Measurements from ENCODE around the gene WDR93.
"Not testable (repeated sequence)": the region's sequence is repeated elsewhere in the genome, so short reads cannot be mapped to it uniquely, and the experiment has no call there.

Gene WDR93

DNA sequence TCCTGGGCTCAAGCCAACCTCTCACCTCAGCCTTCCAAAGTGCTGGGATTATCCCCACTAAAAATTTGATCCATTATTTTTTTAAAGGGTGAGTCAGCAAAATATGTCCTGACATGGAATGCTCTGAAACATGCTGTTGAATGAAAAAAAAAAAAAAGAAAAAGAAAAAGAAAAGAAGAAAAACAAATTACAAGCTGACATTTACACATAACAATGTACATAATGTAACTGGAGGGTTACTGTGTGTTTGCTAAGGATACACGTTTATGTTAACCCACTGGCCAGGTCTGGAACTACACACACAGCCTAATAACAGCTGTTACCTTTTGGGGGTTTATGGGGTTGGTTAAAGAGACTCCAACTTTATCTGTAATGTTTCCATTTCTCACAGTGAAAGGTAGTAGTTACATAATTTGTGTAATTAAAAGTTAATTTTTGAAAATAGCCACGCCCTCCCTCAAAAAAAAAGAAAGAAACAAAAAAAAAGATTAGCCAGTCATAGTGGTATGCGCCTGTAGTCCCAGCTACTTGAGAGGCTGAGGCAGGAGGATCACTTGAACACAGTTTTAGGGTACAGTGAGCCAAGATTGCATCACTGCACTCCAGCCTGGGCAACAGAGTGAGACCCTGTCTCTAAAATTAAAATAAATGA, 82.4 kb downstream of the WDR93 start:
- peak; percentile 72 for DNase-seq

DNA sequence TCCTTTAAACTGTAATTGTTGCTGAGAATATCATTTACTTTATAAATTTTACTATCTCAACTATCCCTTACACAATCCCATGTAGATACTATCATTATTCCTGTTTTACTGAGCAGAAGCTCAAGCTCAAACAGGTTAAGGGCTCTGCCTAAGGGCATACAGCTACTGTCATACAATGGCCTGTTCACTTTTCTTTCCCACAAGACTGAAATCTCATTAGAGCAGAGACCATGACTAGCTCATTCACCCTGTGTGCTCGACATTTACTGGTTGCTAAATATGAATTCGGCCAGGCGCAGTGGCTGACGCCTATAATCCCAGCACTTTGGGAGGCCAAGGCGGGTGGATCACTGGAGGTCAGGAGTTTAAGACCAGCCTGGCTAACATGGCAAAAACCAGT, 83.9 kb downstream of the WDR93 start:
- no peak for DNase-seq

DNA sequence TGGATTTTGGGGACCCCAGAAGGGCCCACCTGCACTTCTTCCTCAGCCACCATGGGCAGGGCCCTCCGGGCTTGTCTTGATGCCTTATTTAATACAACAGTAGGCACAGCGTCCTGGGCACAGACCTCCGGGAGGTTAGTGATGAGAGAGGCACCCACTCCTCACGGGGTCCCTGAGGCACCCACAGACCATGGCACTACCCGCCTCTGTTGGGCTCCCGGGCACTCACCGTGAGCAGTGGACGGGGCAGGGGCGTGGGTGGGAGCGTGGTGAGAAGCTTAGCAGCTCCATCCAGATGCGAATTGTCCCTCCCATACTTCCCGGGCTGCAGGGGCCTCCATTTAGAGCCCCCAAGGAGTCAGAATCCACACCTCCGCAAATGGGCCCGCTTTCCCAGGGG, 85.2 kb downstream of the WDR93 start:
- no peak for DNase-seq

DNA sequence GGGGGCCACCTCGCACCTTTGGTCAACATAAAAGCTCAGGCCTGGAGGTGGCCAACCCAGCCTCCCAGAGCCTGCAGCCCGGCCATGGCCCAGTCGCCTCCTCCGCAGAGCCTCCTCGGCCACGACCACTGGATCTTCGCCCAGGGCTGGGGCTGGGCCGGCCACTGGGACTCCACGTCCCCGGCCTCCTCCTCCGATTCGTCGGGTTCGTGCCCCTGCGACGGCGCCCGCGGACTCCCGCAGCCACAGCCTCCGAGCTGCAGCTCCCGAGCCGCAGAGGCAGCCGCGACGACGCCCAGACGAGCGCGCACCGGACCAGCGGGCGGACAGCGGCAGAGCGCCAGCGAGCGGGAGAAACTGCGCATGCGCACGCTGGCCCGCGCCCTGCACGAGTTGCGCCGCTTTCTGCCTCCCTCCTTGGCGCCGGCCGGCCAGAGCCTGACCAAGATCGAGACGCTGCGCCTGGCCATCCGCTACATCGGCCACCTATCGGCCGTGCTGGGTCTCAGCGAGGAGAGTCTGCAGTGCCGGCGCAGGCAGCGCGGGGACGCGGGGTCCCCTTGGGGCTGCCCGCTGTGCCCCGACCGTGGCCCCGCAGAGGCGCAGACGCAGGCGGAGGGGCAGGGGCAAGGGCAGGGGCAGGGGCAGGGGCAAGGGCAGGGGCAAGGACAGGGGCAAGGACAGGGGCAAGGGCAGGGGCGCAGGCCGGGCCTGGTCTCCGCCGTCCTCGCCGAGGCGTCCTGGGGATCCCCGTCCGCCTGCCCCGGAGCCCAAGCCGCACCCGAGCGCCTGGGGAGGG, 85.9 kb downstream of the WDR93 start, which contains the start of gene MESP2:
MESP2 (plus strand) TSS at position 59 of the 799 bp plus-strand sequence; CDS start at position 85, 26 bp downstream.
- DNase-seq, result peak; percentile 76

GRCh38 chr15:89777073-89777751, 86.6 kb downstream of the WDR93 start:
- no peak for DNase-seq

DNA sequence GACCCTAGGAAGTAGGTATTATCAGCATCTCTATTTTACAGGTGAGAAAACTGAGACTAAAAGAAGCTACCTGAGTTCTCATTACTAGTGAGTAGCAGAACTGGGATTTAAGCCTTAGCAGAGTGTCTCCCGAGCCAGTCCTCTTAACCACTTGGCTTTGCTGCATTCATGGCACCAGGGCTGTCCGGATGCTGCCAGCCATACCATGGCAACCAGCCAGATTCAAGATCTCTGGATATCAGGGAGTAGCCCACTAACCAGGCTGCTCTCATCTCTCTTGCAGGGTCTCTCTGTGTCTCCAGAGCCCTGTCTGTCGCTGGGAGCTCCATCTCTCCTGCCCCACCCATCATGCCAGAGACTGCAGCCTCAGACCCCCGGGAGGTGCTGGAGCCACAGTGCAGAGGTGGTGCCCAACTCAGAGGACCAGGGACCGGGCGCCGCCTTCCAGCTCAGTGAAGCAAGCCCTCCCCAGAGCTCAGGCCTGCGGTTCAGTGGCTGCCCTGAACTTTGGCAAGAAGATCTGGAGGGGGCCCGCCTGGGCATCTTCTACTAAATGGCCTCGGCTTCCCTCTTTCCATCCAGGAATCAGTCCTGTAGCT, 87.3 kb downstream of the WDR93 start:
- DNase-seq, result no peak

DNA sequence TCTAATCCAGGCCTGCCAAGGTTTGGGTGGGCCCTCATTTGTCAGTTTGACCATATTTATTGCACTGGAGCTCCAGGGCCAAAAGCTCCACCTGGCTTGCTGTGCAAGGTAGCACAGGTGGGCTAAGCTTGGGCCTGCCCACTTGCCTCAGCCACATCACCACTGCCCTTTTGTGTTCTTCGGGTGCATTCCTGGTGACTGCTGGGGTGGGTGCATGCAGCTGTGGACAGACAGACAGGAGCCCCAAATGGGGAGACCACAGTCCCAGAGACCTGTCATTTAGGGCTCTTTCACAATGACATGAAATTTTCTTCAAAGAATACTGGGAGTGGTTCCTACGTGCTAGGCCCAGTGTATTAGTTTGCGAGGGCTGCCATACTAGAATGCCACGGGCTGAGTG, 88.2 kb downstream of the WDR93 start:
- DNase-seq, result no peak

GRCh38 chr15:89780601-89781000, 90.0 kb downstream of the WDR93 start:
- no peak for DNase-seq

GRCh38 chr15:89781055-89781454, 90.4 kb downstream of the WDR93 start:
- no peak for DNase-seq

GRCh38 chr15:89781891-89782618, 91.4 kb downstream of the WDR93 start:
- peak; percentile 48 for DNase-seq

DNA sequence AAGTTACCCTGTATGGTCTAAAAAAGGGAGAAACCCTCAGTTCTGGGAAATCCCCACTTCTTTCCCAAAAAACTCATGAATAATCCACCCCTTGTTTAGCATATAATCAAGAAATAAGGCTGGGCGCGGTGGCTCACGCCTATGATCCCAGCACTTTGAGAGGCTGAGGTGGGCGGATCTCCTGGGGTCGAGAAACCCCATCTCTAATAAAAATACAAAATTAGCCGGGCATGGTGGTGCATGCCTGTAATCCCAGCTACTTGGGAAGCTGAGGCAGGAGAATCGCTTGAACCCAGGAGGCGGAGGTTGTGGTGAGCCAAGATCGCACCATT, 92.0 kb downstream of the WDR93 start:
- not testable (repeated sequence) for DNase-seq

DNA sequence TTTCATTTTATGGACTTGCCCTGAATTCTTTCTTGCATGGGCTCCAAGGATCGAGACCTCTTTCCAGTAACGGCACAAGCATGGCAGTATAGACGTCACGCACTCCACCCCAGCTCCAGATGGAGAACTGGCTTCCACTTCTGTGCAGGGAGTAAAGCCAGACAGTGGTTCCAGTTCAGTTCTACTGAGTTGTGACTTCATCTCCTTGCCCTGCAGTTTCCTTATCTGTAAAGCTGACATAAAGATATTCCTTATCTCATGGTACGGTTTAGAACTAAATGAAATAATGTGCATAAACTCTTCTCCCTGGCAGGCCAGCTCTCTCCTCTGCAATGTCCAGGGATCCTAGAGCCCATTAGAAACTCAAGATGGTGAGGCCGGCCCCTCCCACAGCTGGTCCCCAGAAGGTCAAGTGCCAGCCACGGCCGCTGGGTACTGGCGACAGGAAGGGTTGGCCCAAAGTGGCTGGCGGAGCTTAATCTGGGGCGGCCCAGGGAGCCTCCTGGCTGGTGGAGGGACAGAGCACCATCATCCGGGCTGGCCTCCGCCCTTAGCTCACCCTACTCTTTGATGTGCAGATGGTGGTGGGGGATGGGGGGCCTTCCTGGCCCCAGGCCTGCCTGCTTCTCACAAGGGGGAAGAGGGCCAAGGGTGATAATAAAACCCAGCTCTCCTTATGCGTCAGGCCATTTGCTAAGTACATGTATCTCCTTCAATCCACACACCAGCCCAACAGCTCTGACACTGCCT, 92.7 kb downstream of the WDR93 start:
- DNase-seq, result no peak

- no peak for DNase-seq
Measured at GRCh38 chr15:89783861-89784685, 93.5 kb downstream of the WDR93 start.

DNA sequence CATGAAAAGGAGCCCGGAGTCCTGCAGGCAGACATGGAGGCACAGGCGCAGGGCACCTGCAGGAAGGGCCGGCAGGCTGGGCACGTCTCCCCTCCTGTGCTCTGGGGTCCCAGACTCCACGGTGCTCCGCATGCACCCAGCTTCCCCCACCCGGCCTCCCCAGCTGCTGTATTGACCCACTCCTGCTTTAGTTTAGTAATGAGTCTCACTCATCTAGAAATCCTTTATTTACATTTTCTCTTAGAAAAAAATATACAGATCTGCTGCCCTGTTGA, 94.0 kb downstream of the WDR93 start:
- no peak for DNase-seq

- no peak for DNase-seq
Measured at GRCh38 chr15:89785064-89785773, 94.6 kb downstream of the WDR93 start.

- DNase-seq, result peak; percentile 68
Measured at GRCh38 chr15:89785774-89786140, 95.1 kb downstream of the WDR93 start.

DNA sequence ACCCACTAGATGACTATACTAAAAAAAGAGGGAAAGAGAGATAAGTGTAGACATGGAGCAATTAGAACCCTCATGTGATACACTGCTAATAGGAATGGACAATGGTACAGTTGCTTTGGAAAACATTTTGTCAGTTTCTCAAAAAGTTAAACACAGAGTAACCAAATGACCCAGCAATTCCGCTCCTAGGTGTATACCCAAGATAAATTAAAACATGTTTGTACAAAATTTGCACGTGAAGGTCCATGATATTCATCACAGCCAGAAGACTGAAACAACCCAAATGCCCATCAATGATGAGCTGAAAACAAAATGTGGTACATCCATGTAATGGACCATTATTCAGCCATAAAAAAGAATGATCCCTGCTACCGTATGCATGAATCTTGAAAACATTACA, 97.3 kb downstream of the WDR93 start:
- no peak for DNase-seq

DNA sequence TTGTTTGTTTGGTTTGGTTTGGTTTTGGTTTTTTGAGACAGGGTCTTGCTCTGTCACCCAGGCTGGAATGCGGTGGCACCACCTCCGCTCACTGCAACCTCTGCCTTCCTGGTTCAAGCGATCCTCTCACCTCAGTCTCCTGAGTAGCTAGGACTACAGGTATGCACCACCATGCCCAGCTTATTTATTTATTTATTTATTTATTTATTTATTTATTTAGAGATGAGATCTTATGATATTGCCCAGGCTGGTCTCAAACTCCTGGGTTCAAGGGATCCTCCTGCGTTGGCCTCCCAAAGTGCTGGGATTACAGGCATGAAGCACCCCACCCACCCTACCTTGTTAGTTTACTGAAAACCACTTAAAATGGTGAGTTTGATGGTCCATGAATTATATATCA, 98.0 kb downstream of the WDR93 start:
- DNase-seq, result not testable (repeated sequence)

GRCh38 chr15:89790206-89790605, 99.6 kb downstream of the WDR93 start:
- DNase-seq, result no peak

GRCh38 chr15:89790661-89791060, 100.0 kb downstream of the WDR93 start:
- DNase-seq, result no peak
